ENCODE measurements around the gene AMN.

AMN gene

GRCh38 chr14:102965282-102965681 is 42.8 kb downstream of the AMN start:
- DNase-seq (ENCODE audit: low read depth): no peak
- no peak for TF ChIP-seq CTCF (conservative IDR thresholded peaks at IDR 0.05; ENCODE audit: low read depth, low read length)
- H3K4me3 ChIP-seq (ENCODE audit: low read length): no peak overlapping the region

GRCh38 chr14:102965971-102966655 is 43.6 kb downstream of the AMN start:
- no peak for TF ChIP-seq CTCF (conservative IDR thresholded peaks at IDR 0.05; ENCODE audit: low read depth, low read length)

GRCh38 chr14:102966681-102967505 is 44.4 kb downstream of the AMN start:
- no peak for TF ChIP-seq CTCF (conservative IDR thresholded peaks at IDR 0.05; ENCODE audit: low read depth, low read length)
- DNase-seq (ENCODE audit: low read depth): no peak
- H3K4me3 ChIP-seq (ENCODE audit: low read length): no peak overlapping the region

More at GRCh38 chr14:102965971-102966655, 43.6 kb downstream of the AMN start:
- no peak overlapping the region for H3K4me3 ChIP-seq (ENCODE audit: low read length)
- DNase-seq (ENCODE audit: low read depth): no peak

GRCh38 chr14:102967506-102967795 is 45.0 kb downstream of the AMN start:
- TF ChIP-seq CTCF (conservative IDR thresholded peaks at IDR 0.05; ENCODE audit: low read depth, low read length): no peak
- no peak overlapping the region for H3K4me3 ChIP-seq (ENCODE audit: low read length)
- no peak for DNase-seq (ENCODE audit: low read depth)

- no peak for TF ChIP-seq CTCF (conservative IDR thresholded peaks at IDR 0.05; ENCODE audit: low read depth, low read length)
- no peak overlapping the region for H3K4me3 ChIP-seq (ENCODE audit: low read length)
- DNase-seq (ENCODE audit: low read depth): no peak
Measured at GRCh38 chr14:102968306-102968705, 45.8 kb downstream of the AMN start.

GRCh38 chr14:102969060-102969791 is 46.8 kb downstream of the AMN start:
- no peak for TF ChIP-seq CTCF (conservative IDR thresholded peaks at IDR 0.05; ENCODE audit: low read depth, low read length)
- DNase-seq (ENCODE audit: low read depth): no peak
- no peak overlapping the region for H3K4me3 ChIP-seq (ENCODE audit: low read length)

All from retinal pigment epithelial cell (primary cell).